ENCODE data around the gene ARHGAP21.

DNA sequence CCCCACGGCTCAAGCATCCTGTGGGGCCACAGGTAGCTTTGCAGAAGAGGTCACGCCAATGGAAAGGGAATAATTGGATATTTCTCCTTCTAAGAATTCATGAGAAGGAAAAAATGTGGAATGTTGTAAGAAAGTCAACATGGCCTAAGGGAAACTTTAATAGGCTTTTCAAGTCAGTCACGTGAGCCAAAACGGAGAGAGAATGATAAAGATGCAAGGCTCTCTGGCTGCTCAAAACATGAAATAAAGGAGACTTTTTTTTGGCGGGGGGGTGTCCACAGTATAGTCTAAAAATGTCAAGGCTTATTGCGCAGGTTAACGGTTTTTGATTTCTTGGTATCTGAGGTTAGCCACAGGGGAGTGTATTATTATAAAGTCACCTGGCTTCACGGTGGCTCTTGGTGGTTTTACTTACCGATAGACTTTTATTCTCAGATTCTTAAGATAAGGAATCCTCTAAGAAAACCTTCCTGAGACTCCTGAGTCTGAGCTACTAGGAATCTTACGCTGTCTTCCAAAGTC is 148.1 kb downstream of the ARHGAP21 start:
- TF ChIP-seq, protein P1, sequence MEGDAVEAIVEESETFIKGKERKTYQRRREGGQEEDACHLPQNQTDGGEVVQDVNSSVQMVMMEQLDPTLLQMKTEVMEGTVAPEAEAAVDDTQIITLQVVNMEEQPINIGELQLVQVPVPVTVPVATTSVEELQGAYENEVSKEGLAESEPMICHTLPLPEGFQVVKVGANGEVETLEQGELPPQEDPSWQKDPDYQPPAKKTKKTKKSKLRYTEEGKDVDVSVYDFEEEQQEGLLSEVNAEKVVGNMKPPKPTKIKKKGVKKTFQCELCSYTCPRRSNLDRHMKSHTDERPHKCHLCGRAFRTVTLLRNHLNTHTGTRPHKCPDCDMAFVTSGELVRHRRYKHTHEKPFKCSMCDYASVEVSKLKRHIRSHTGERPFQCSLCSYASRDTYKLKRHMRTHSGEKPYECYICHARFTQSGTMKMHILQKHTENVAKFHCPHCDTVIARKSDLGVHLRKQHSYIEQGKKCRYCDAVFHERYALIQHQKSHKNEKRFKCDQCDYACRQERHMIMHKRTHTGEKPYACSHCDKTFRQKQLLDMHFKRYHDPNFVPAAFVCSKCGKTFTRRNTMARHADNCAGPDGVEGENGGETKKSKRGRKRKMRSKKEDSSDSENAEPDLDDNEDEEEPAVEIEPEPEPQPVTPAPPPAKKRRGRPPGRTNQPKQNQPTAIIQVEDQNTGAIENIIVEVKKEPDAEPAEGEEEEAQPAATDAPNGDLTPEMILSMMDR (conservative IDR thresholded peaks at IDR 0.05; ENCODE audit: low read length), result no peak
- no peak for TF ChIP-seq EZH2phosphoT487 (IDR thresholded peaks at IDR 0.05; ENCODE audit: borderline replicate concordance)

Data from Loucy (cell line).